GM23338 (cell line): ENCODE results near the gene EXO5. TPM values are rescaled to one million over a fixed set of nuclear protein-coding genes. Genes with fewer than 3 reads are reported as not detected.

Source experiments
- CTCF ChIP-seq, 2 experiments: fragments of 200-600 bp in 1 of 2; sonication (generic) in 1 of 2; conservative IDR thresholded peaks; 2 replicates each; pipeline versions ENCODE4 v1.5.1 to v1.6.1; 2016 to 2017; ENCODE audit warnings: antibody characterized with exemption in 2 of 2, low read depth in 2 of 2, mild to moderate bottlenecking in 2 of 2, moderate library complexity in 1 of 2
- NANOG ChIP-seq: IDR thresholded peaks from 2 replicates; pipeline ENCODE4 v1.6.1; 2016; ENCODE audit warnings: antibody characterized with exemption, borderline replicate concordance
- REST ChIP-seq: IDR thresholded peaks from one replicate; pipeline ENCODE4 v1.6.1; 2018; ENCODE audit warnings: antibody characterized with exemption; ENCODE audit not compliant: unreplicated experiment
- ZNF114 ChIP-seq: fragments of 250-450 bp; sonication (Bioruptor Pico); IDR thresholded peaks from 2 replicates; pipeline ENCODE4 v1.5.0; 2020; ENCODE audit warnings: mild to moderate bottlenecking, moderate library complexity
- ZNF331 ChIP-seq: fragments of 250-450 bp; sonication (Bioruptor Pico); IDR thresholded peaks from 2 replicates; pipeline ENCODE4 v1.5.0; 2020; ENCODE audit warnings: low read depth, mild to moderate bottlenecking, moderate library complexity
- ZNF462 ChIP-seq: fragments of 250-450 bp; sonication (Bioruptor Pico); IDR thresholded peaks from 2 replicates; pipeline ENCODE4 v1.5.0; 2020; ENCODE audit warnings: mild to moderate bottlenecking, moderate library complexity
- polyA plus RNA-seq: library from polyadenylated mRNA; unstranded; fragments of >200 nt; fragmentation: Nextera tagmentation; extraction: Ambion mirVana; gene quantifications from 2 replicates; pipeline ENCODE4 v1.2.1, GENCODE V29; 2016
- total RNA-seq: library from RNA; depleted of rRNA; stranded (reverse); fragments of >200 nt; shearing (Covaris generic); gene quantifications from 2 replicates; pipeline ENCODE4 v1.2.3, GENCODE V29; 2014

EXO5 gene
- total and polyA plus RNA-seq, 2 experiments from 2014 or later = 4.4 to 7.2 TPM

GRCh38 chr1:40546957-40547356 is 38.4 kb downstream of the EXO5 start (continued):
- TF ChIP-seq ZNF462 (CRISPR knock-in tag) (no peak), REST (no peak), ZNF331 (CRISPR knock-in tag) (no peak), ZNF114 (CRISPR knock-in tag) (no peak), CTCF (conservative IDR thresholded peaks at IDR 0.05; ENCODE audit: low read depth in 2 of 2) (no peak), NANOG (no peak)
